Measurements from ENCODE around the gene FAM210B. TPM values are rescaled to one million over a fixed set of nuclear protein-coding genes. Genes with fewer than 3 reads are reported as not detected.

Gene FAM210B
- total RNA-seq = 20.7 and 36.9 TPM in 2 replicates

GRCh38 chr20:56358600-56359211 lies at the start of gene FAM210B:
FAM210B (plus strand) TSS chr20:56358974; CDS start chr20:56359006, 32 bp downstream.

GRCh38 chr20:56392132-56392880 lies 33.5 kb downstream of the FAM210B start, which contains the start of the genes AURKA and CSTF1:
AURKA (minus strand) TSS chr20:56392215; CDS start chr20:56388197, 4,018 bp downstream.
CSTF1 (plus strand) TSS chr20:56392645; CDS start chr20:56395553, 2,908 bp downstream.

GRCh38 chr20:56411759-56412472 lies 53.1 kb downstream of the FAM210B start, which contains the start of gene CASS4:
CASS4 (plus strand) TSS chr20:56412260; CDS start chr20:56412459, 199 bp downstream.

Other genes starting within 250 kb of the FAM210B start
- not detected in 2 replicates for gene MC3R, start 110.2 kb upstream of the FAM210B start, total RNA-seq
- 27.5 and 109 TPM in 2 replicates for gene AURKA, start 33.2 kb downstream of the FAM210B start, total RNA-seq
- gene CSTF1, start 33.7 kb downstream of the FAM210B start, total RNA-seq = 24.7 and 42.4 TPM in 2 replicates
- gene CASS4, start 53.3 kb downstream of the FAM210B start, total RNA-seq = 0.12 and 0.77 TPM in 2 replicates
- 76.5 and 95.3 TPM in 2 replicates for gene RTF2, start 109.7 kb downstream of the FAM210B start, total RNA-seq
- not detected in 2 replicates for gene FAM209A, start 165.8 kb downstream of the FAM210B start, total RNA-seq
- gene FAM209B, start 174.3 kb downstream of the FAM210B start, total RNA-seq = not detected in 2 replicates